IMR-90 (cell line): ENCODE results near the gene LDLRAD4.

Experiments
- BHLHE40 ChIP-seq: fragments of 150-350 bp; IDR thresholded peaks from 2 replicates; pipeline ENCODE4 v1.6.1; 2016; ENCODE audit warnings: mild to moderate bottlenecking, low read depth, low read length
- CEBPB ChIP-seq: IDR thresholded peaks from 2 replicates; pipeline ENCODE4 v1.6.1; 2012; ENCODE audit warnings: low read depth, low read length, improper control_type of control experiment
- CTCF ChIP-seq: conservative IDR thresholded peaks from 2 replicates; pipeline ENCODE4 v1.5.1; 2012; ENCODE audit warnings: mild to moderate bottlenecking, low read depth, low read length, improper control_type of control experiment
- ELK1 ChIP-seq: fragments of 150-350 bp; IDR thresholded peaks from 2 replicates; pipeline ENCODE4 v1.6.1; 2016; ENCODE audit warnings: low read depth, mild to moderate bottlenecking, low read length, moderate library complexity, borderline replicate concordance
- MAFK ChIP-seq: IDR thresholded peaks from 2 replicates; pipeline ENCODE4 v1.6.1; 2012; ENCODE audit warnings: low read depth, low read length, improper control_type of control experiment
- MAZ ChIP-seq: IDR thresholded peaks from 2 replicates; pipeline ENCODE4 v1.6.1; 2012; ENCODE audit warnings: low read depth, mild to moderate bottlenecking, low read length, improper control_type of control experiment, moderate library complexity, borderline replicate concordance
- MXI1 ChIP-seq: IDR thresholded peaks from 2 replicates; pipeline ENCODE4 v1.6.1; 2012; ENCODE audit warnings: low read depth, mild to moderate bottlenecking, low read length, moderate library complexity, borderline replicate concordance
- POLR2A ChIP-seq: IDR thresholded peaks from 2 replicates; pipeline ENCODE4 v1.6.1; 2012; ENCODE audit warnings: mild to moderate bottlenecking, low read depth, low read length
- RAD21 ChIP-seq: IDR thresholded peaks from 2 replicates; pipeline ENCODE4 v1.6.1; 2012; ENCODE audit warnings: low read length, improper control_type of control experiment
- RCOR1 ChIP-seq: IDR thresholded peaks from 2 replicates; pipeline ENCODE4 v1.6.1; 2012; ENCODE audit warnings: mild to moderate bottlenecking, low read length, improper control_type of control experiment; ENCODE audit not compliant: insufficient replicate concordance
- RFX5 ChIP-seq: IDR thresholded peaks from 2 replicates; pipeline ENCODE4 v1.8.0; 2012; ENCODE audit warnings: low read depth, mild to moderate bottlenecking, low read length, moderate library complexity
- SMC3 ChIP-seq: fragments of 150-350 bp; IDR thresholded peaks from 2 replicates; pipeline ENCODE4 v1.6.1; 2016; ENCODE audit warnings: low read depth, mild to moderate bottlenecking, antibody characterized with exemption, low read length, moderate library complexity
- USF2 ChIP-seq: fragments of 150-350 bp; IDR thresholded peaks from 2 replicates; pipeline ENCODE4 v1.6.1; 2017; ENCODE audit warnings: mild to moderate bottlenecking, antibody characterized with exemption, low read length, low read depth

- no peak for TF ChIP-seq CTCF
- no peak for TF ChIP-seq RCOR1
- no peak for TF ChIP-seq ELK1
- TF ChIP-seq MAZ = no peak
- no peak for TF ChIP-seq RAD21
- no peak for TF ChIP-seq POLR2A
- no peak for TF ChIP-seq CEBPB
- no peak for TF ChIP-seq MAFK
- TF ChIP-seq BHLHE40 = no peak
- TF ChIP-seq RFX5 = no peak
- TF ChIP-seq SMC3 = no peak
- no peak for TF ChIP-seq USF2
- no peak for TF ChIP-seq MXI1
These were observed 85.3 kb downstream of the LDLRAD4 start for GRCh38 chr18:13303756-13304364.
